Keratinocyte (primary cell): ENCODE measurements around the gene ZMYND8. TPM values are rescaled to one million over a fixed set of nuclear protein-coding genes. Genes with fewer than 3 reads are reported as not detected.

Experiments
- DNase-seq: peaks from one replicate; pipeline ENCODE4 v3.0.0-alpha.2; 2011; ENCODE audit warnings: low read depth, missing footprints, low spot score
- FAIRE-seq: peaks from 2 replicates; lab custom pipeline; 2011; peaks lifted over from hg19 to GRCh38; lab: Jason Lieb, UNC
- H2AFZ ChIP-seq: 2 replicates; pipeline ENCODE4 v1.6.0; 2012; ENCODE audit warnings: low read length, control low read depth, inconsistent platforms; ENCODE audit not compliant: control insufficient read depth
- H3K27ac ChIP-seq: 2 replicates; pipeline ENCODE4 v1.5.1; 2011; ENCODE audit warnings: low read length; ENCODE audit not compliant: control insufficient read depth, insufficient read depth
- H3K27me3 ChIP-seq: 3 replicates; pipeline ENCODE4 v1.6.0; 2011; ENCODE audit warnings: low read length; ENCODE audit not compliant: control insufficient read depth, insufficient read depth; ENCODE audit errors: extremely low read depth
- H3K36me3 ChIP-seq, 2 experiments: 2 replicates in 1 of 2; 3 replicates in 1 of 2; pipeline ENCODE4 v1.5.1; 2011; ENCODE audit warnings: low read length in 2 of 2, mild to moderate bottlenecking in 1 of 2; ENCODE audit not compliant: control insufficient read depth in 2 of 2, insufficient read depth in 2 of 2; ENCODE audit errors: extremely low read depth in 1 of 2
- H3K4me1 ChIP-seq: 3 replicates; pipeline ENCODE4 v1.5.1; 2011; ENCODE audit warnings: low read length; ENCODE audit not compliant: control insufficient read depth, insufficient read depth; ENCODE audit errors: extremely low read depth
- H3K4me2 ChIP-seq: 3 replicates; pipeline ENCODE4 v1.6.0; 2011; ENCODE audit warnings: low read depth, low read length; ENCODE audit not compliant: control insufficient read depth, insufficient read depth; ENCODE audit errors: extremely low read depth
- H3K4me3 ChIP-seq, 3 experiments: fragments of 200-600 bp in 1 of 3; sonication (generic) in 1 of 3; 2 replicates in 2 of 3; 3 replicates in 1 of 3; pipeline ENCODE4 v1.5.1; 2011 to 2016; ENCODE audit warnings: low read length in 3 of 3, mild to moderate bottlenecking in 3 of 3, control low read depth in 2 of 3, inconsistent platforms in 1 of 3, low read depth in 1 of 3, mixed read lengths in 1 of 3, mixed run types in 1 of 3, moderate library complexity in 1 of 3; ENCODE audit not compliant: control insufficient read depth in 2 of 3, insufficient read depth in 2 of 3; ENCODE audit errors: extremely low read depth in 1 of 3
- H3K79me2 ChIP-seq: 2 replicates; pipeline ENCODE4 v1.6.0; 2012; ENCODE audit warnings: low read length; ENCODE audit not compliant: control insufficient read depth, insufficient read depth
- H3K9ac ChIP-seq: 3 replicates; pipeline ENCODE4 v1.6.0; 2011; ENCODE audit warnings: low read length; ENCODE audit not compliant: control insufficient read depth, insufficient read depth; ENCODE audit errors: extremely low read depth
- H3K9me1 ChIP-seq: 3 replicates; pipeline ENCODE4 v1.6.0; 2011; ENCODE audit warnings: low read length; ENCODE audit not compliant: control insufficient read depth, insufficient read depth; ENCODE audit errors: extremely low read depth
- H3K9me3 ChIP-seq: 2 replicates; pipeline ENCODE4 v1.5.1; 2012; ENCODE audit warnings: low read depth, low read length; ENCODE audit not compliant: control insufficient read depth
- H4K20me1 ChIP-seq: 3 replicates; pipeline ENCODE4 v1.6.0; 2011; ENCODE audit warnings: low read length; ENCODE audit not compliant: control insufficient read depth, insufficient read depth; ENCODE audit errors: extremely low read depth
- CTCF ChIP-seq, 3 experiments: IDR thresholded peaks in 1 of 3; conservative IDR thresholded peaks in 1 of 3; optimal IDR thresholded peaks in 1 of 3; 2 replicates in 2 of 3; 3 replicates in 1 of 3; pipeline versions ENCODE3 to v1.5.1; 2011; ENCODE audit warnings: low read length in 3 of 3, mild to moderate bottlenecking in 3 of 3, moderate library complexity in 2 of 3, control low read depth in 1 of 3, inconsistent platforms in 1 of 3; ENCODE audit not compliant: insufficient read depth in 2 of 3; ENCODE audit errors: extremely low read depth in 1 of 3
- EZH2 ChIP-seq: IDR thresholded peaks from one replicate; pipeline ENCODE4 v1.6.1; 2012; ENCODE audit warnings: inconsistent platforms, mild to moderate bottlenecking, low read length, moderate library complexity
- dilution Hi-C: fragments of 300-500 bp; cut with MboI; formaldehyde crosslinking; loops from one replicate; pipeline ENCODE4 v1.7.0; 2020; ENCODE audit warnings: low sequenced_read_pairs; ENCODE audit not compliant: extremely low pct_ligation_motif_present
- polyA plus RNA-seq, 5 experiments: library from polyadenylated mRNA; depleted of rRNA in 3 of 5; stranded (reverse) in 3 of 5; stranded (forward) in 1 of 5; unstranded in 1 of 5; fragments of >200 nt; gene quantifications; 1 replicate in 1 of 5; 2 replicates in 3 of 5; 3 replicates in 1 of 5; pipeline versions ENCODE4 v1.2.1 to v1.2.3, GENCODE V29; 2011 to 2012; ENCODE audit warnings: missing spikeins in 2 of 5, low read depth in 1 of 5, low replicate concordance in 1 of 5

The ZMYND8 gene
- polyA plus RNA-seq, 1 donor (not counting 4 experiments of a cell fraction or from before 2014, with no cell fraction given), result 39.8 TPM

- TF ChIP-seq EZH2, result no peak
- no peak for TF ChIP-seq CTCF (optimal IDR thresholded peaks at IDR 0.05 in 1 of 3, IDR thresholded peaks at IDR 0.05 in 1 of 3, conservative IDR thresholded peaks at IDR 0.05 in 1 of 3; ENCODE audit: extremely low read depth in 1 of 3, insufficient read depth in 2 of 3, low read length in 3 of 3)
- Histone ChIP-seq H3K9me3 (no peaks in the 10 kb centered on the region), H3K4me1 (peaks cover 24% of the 10 kb centered on the region), H3K36me3 (peaks cover 36 to 49% of the 10 kb centered on the region in 2 experiments), H3K9me1 (no peaks in the 10 kb centered on the region), H3K79me2 (peaks cover 83% of the 10 kb centered on the region), H3K27ac (no peak overlapping the region), H4K20me1 (no peaks in the 10 kb centered on the region), H3K4me2 (no peak overlapping the region), H2AFZ (no peak overlapping the region), H3K4me3 (no peak overlapping the region), H3K9ac (no peak overlapping the region), H3K27me3 (no peaks in the 10 kb centered on the region)
- FAIRE-seq (no peak), DNase-seq (no peak)
- dilution Hi-C loops, result no loop called here
Measured at GRCh38 chr20:47305667-47306066, 50.8 kb downstream of the ZMYND8 start.

- H3K27ac ChIP-seq, result peak overlapping the region; percentile 13
- H4K20me1 ChIP-seq, result no peaks in the 10 kb centered on the region
- H3K27me3 ChIP-seq, result no peaks in the 10 kb centered on the region
- no peak overlapping the region for H3K4me2 ChIP-seq
- H3K9me1 ChIP-seq, result no peaks in the 10 kb centered on the region
- peaks cover 24% of the 10 kb centered on the region for H3K4me1 ChIP-seq
- H2AFZ ChIP-seq, result no peak overlapping the region
- H3K79me2 ChIP-seq, result peaks cover 79% of the 10 kb centered on the region
- no peaks in the 10 kb centered on the region for H3K9me3 ChIP-seq
- peak overlapping the region; percentile 28 for H3K9ac ChIP-seq
- FAIRE-seq (no peak), DNase-seq (no peak)
- dilution Hi-C loops, result no loop called here
- H3K36me3 ChIP-seq, result peaks cover 31 to 44% of the 10 kb centered on the region in 2 experiments
- TF ChIP-seq EZH2 (no peak), CTCF (optimal IDR thresholded peaks at IDR 0.05 in 1 of 3, IDR thresholded peaks at IDR 0.05 in 1 of 3, conservative IDR thresholded peaks at IDR 0.05 in 1 of 3; ENCODE audit: extremely low read depth in 1 of 3, insufficient read depth in 2 of 3, low read length in 3 of 3) (no peak)
- H3K4me3 ChIP-seq, result no peak overlapping the region
Measured at GRCh38 chr20:47304287-47304686, 52.2 kb downstream of the ZMYND8 start.
